ENCODE results near the gene INSC.
A peak's percentile ranks its signal among the peaks of the same experiment; 100 is the strongest.

INSC gene

GRCh38 chr11:15101072-15101709 is 13.5 kb upstream of the INSC start:
- H3K36me3 Mint-ChIP-seq = peaks cover 5% of the 10 kb centered on the region
- peaks cover 7% of the 10 kb centered on the region for H3K27me3 Mint-ChIP-seq
- H3K4me3 Mint-ChIP-seq = peak overlapping the region; percentile 21
- H3K4me1 Mint-ChIP-seq (ENCODE audit: low read depth) = no peaks in the 10 kb centered on the region
- H3K27ac Mint-ChIP-seq = no peak overlapping the region
- H3K9me3 Mint-ChIP-seq (ENCODE audit: low read depth) = peaks cover 10% of the 10 kb centered on the region

GRCh38 chr11:15104166-15104565 is 10.6 kb upstream of the INSC start:
- Mint-ChIP-seq H3K27me3 (peaks cover 2% of the 10 kb centered on the region), H3K27ac (no peak overlapping the region), H3K4me3 (no peak overlapping the region), H3K9me3 (ENCODE audit: low read depth) (peaks cover 10% of the 10 kb centered on the region), H3K36me3 (peaks cover 5% of the 10 kb centered on the region), H3K4me1 (ENCODE audit: low read depth) (no peaks in the 10 kb centered on the region)

GRCh38 chr11:15106201-15106965 is 8.3 kb upstream of the INSC start:
- Mint-ChIP-seq H3K9me3 (ENCODE audit: low read depth) (peaks cover 10% of the 10 kb centered on the region), H3K4me1 (ENCODE audit: low read depth) (no peaks in the 10 kb centered on the region), H3K36me3 (peaks cover 5% of the 10 kb centered on the region), H3K27ac (no peak overlapping the region), H3K4me3 (no peak overlapping the region), H3K27me3 (no peaks in the 10 kb centered on the region)

GRCh38 chr11:15107730-15108515 is 6.8 kb upstream of the INSC start:
- H3K27ac Mint-ChIP-seq = no peak overlapping the region
- peaks cover 10% of the 10 kb centered on the region for H3K9me3 Mint-ChIP-seq (ENCODE audit: low read depth)
- peaks cover 5% of the 10 kb centered on the region for H3K36me3 Mint-ChIP-seq
- H3K27me3 Mint-ChIP-seq = no peaks in the 10 kb centered on the region
- H3K4me1 Mint-ChIP-seq (ENCODE audit: low read depth) = no peaks in the 10 kb centered on the region
- no peak overlapping the region for H3K4me3 Mint-ChIP-seq

- Mint-ChIP-seq H3K27ac (no peak overlapping the region), H3K9me3 (ENCODE audit: low read depth) (peaks cover 5% of the 10 kb centered on the region), H3K4me3 (no peak overlapping the region), H3K4me1 (ENCODE audit: low read depth) (peaks cover 5% of the 10 kb centered on the region), H3K36me3 (peaks cover 2% of the 10 kb centered on the region), H3K27me3 (peaks cover 2% of the 10 kb centered on the region)
Measured at GRCh38 chr11:15108592-15109130, 6.1 kb upstream of the INSC start.

GRCh38 chr11:15109602-15110001 is 5.1 kb upstream of the INSC start:
- Mint-ChIP-seq H3K9me3 (ENCODE audit: low read depth) (no peaks in the 10 kb centered on the region), H3K4me3 (no peak overlapping the region), H3K27me3 (peaks cover 6% of the 10 kb centered on the region), H3K27ac (no peak overlapping the region), H3K4me1 (ENCODE audit: low read depth) (peaks cover 10% of the 10 kb centered on the region), H3K36me3 (no peaks in the 10 kb centered on the region)

- Mint-ChIP-seq H3K4me1 (ENCODE audit: low read depth) (peaks cover 14% of the 10 kb centered on the region), H3K4me3 (no peak overlapping the region), H3K27me3 (peaks cover 15% of the 10 kb centered on the region), H3K36me3 (no peaks in the 10 kb centered on the region), H3K27ac (no peak overlapping the region), H3K9me3 (ENCODE audit: low read depth) (no peaks in the 10 kb centered on the region)
Measured at GRCh38 chr11:15111215-15111614, 3.5 kb upstream of the INSC start.

GRCh38 chr11:15112131-15112541 is 2.6 kb upstream of the INSC start:
- no peak overlapping the region for H3K4me3 Mint-ChIP-seq
- peaks cover 19% of the 10 kb centered on the region for H3K27me3 Mint-ChIP-seq

GRCh38 chr11:15113381-15113780 is 1.3 kb upstream of the INSC start:
- H3K4me3 Mint-ChIP-seq = no peak overlapping the region

More at GRCh38 chr11:15112131-15112541, 2.6 kb upstream of the INSC start:
- Mint-ChIP-seq H3K36me3 (no peaks in the 10 kb centered on the region), H3K9me3 (ENCODE audit: low read depth) (no peaks in the 10 kb centered on the region), H3K27ac (no peak overlapping the region), H3K4me1 (ENCODE audit: low read depth) (peaks cover 14% of the 10 kb centered on the region)

GRCh38 chr11:15115686-15116085 is 963 bp downstream of the INSC start:
- H3K36me3 Mint-ChIP-seq = no peaks in the 10 kb centered on the region
- H3K9me3 Mint-ChIP-seq (ENCODE audit: low read depth) = no peaks in the 10 kb centered on the region
- no peak overlapping the region for H3K4me3 Mint-ChIP-seq
- H3K27ac Mint-ChIP-seq = no peak overlapping the region
- H3K27me3 Mint-ChIP-seq = peaks cover 27% of the 10 kb centered on the region
- H3K4me1 Mint-ChIP-seq (ENCODE audit: low read depth) = peaks cover 14% of the 10 kb centered on the region

More at GRCh38 chr11:15113381-15113780, 1.3 kb upstream of the INSC start:
- Mint-ChIP-seq H3K36me3 (no peaks in the 10 kb centered on the region), H3K9me3 (ENCODE audit: low read depth) (no peaks in the 10 kb centered on the region), H3K4me1 (ENCODE audit: low read depth) (peaks cover 14% of the 10 kb centered on the region), H3K27ac (no peak overlapping the region), H3K27me3 (peaks cover 22% of the 10 kb centered on the region)

GRCh38 chr11:15117751-15118150 is 3.0 kb downstream of the INSC start:
- Mint-ChIP-seq H3K27ac (no peak overlapping the region), H3K4me1 (ENCODE audit: low read depth) (peaks cover 14% of the 10 kb centered on the region), H3K4me3 (no peak overlapping the region), H3K27me3 (peaks cover 32% of the 10 kb centered on the region), H3K36me3 (no peaks in the 10 kb centered on the region), H3K9me3 (ENCODE audit: low read depth) (no peaks in the 10 kb centered on the region)

- Mint-ChIP-seq H3K4me1 (ENCODE audit: low read depth) (peaks cover 12% of the 10 kb centered on the region), H3K27ac (no peak overlapping the region), H3K27me3 (peaks cover 35% of the 10 kb centered on the region), H3K4me3 (no peak overlapping the region), H3K9me3 (ENCODE audit: low read depth) (no peaks in the 10 kb centered on the region), H3K36me3 (no peaks in the 10 kb centered on the region)
Measured at GRCh38 chr11:15118431-15118830, 3.7 kb downstream of the INSC start.

- peaks cover 4% of the 10 kb centered on the region for H3K4me1 Mint-ChIP-seq (ENCODE audit: low read depth)
- H3K9me3 Mint-ChIP-seq (ENCODE audit: low read depth) = no peaks in the 10 kb centered on the region
- peaks cover 29% of the 10 kb centered on the region for H3K27me3 Mint-ChIP-seq
- H3K36me3 Mint-ChIP-seq = no peaks in the 10 kb centered on the region
- H3K4me3 Mint-ChIP-seq = no peak overlapping the region
- H3K27ac Mint-ChIP-seq = no peak overlapping the region
Measured at GRCh38 chr11:15119352-15119751, 4.6 kb downstream of the INSC start.

- no peaks in the 10 kb centered on the region for H3K9me3 Mint-ChIP-seq (ENCODE audit: low read depth)
- H3K4me1 Mint-ChIP-seq (ENCODE audit: low read depth) = peaks cover 4% of the 10 kb centered on the region
- H3K4me3 Mint-ChIP-seq = no peak overlapping the region
- no peak overlapping the region for H3K27ac Mint-ChIP-seq
- H3K27me3 Mint-ChIP-seq = peaks cover 29% of the 10 kb centered on the region
- H3K36me3 Mint-ChIP-seq = no peaks in the 10 kb centered on the region
Measured at GRCh38 chr11:15119826-15120225, 5.1 kb downstream of the INSC start.

GRCh38 chr11:15123849-15124248 is 9.1 kb downstream of the INSC start:
- Mint-ChIP-seq H3K27ac (no peak overlapping the region), H3K9me3 (ENCODE audit: low read depth) (no peaks in the 10 kb centered on the region), H3K36me3 (no peaks in the 10 kb centered on the region), H3K4me1 (ENCODE audit: low read depth) (no peaks in the 10 kb centered on the region), H3K4me3 (no peak overlapping the region), H3K27me3 (peaks cover 9% of the 10 kb centered on the region)

Data from activated naive CD8-positive, alpha-beta T cell (primary cell).